ENCODE data around the gene CNOT6L. TPM values are rescaled to one million over a fixed set of nuclear protein-coding genes. Genes with fewer than 3 reads are reported as not detected.

The CNOT6L gene
- polyA plus RNA-seq, 1 of the 3 experiments (the other 2 are of a cell fraction): 2.8 TPM

GRCh38 chr4:77849278-77849965, 30.3 kb upstream of the CNOT6L start:
- no peaks in the 10 kb centered on the region for H3K9me2 ChIP-seq
- ChIA-PET CTCF (interaction anchor here (0.9 kb wide), 1 partner anchor 13 kb away, joined by 3 read pairs; the partner anchor contains the start of gene MRPL1), POLR2A (no interaction called here)
- H3K27ac ChIP-seq (ENCODE audit: low read depth in 2 of 2, low read length in 1 of 2): no peak overlapping the region
- H3K79me2 ChIP-seq (ENCODE audit: insufficient read depth): no peaks in the 10 kb centered on the region
- WGBS (ENCODE audit: low lambda C conversion rate): 92% methylated on average over 11 of the region's 12 CpGs
- no peak overlapping the region for H3K9ac ChIP-seq
- DNase-seq: no peak
- H3K27me3 ChIP-seq (ENCODE audit: insufficient read depth): no peaks in the 10 kb centered on the region
- H2AFZ ChIP-seq (ENCODE audit: low read depth): no peak overlapping the region
- TF ChIP-seq RXRA (IDR thresholded peaks at IDR 0.05; ENCODE audit: borderline replicate concordance, low read depth): no peak
- TF ChIP-seq RFX5 (IDR thresholded peaks at IDR 0.05; ENCODE audit: low read length): no peak
- no peak for TF ChIP-seq NFIC (IDR thresholded peaks at IDR 0.05; ENCODE audit: borderline replicate concordance)
- TF ChIP-seq, protein P1, sequence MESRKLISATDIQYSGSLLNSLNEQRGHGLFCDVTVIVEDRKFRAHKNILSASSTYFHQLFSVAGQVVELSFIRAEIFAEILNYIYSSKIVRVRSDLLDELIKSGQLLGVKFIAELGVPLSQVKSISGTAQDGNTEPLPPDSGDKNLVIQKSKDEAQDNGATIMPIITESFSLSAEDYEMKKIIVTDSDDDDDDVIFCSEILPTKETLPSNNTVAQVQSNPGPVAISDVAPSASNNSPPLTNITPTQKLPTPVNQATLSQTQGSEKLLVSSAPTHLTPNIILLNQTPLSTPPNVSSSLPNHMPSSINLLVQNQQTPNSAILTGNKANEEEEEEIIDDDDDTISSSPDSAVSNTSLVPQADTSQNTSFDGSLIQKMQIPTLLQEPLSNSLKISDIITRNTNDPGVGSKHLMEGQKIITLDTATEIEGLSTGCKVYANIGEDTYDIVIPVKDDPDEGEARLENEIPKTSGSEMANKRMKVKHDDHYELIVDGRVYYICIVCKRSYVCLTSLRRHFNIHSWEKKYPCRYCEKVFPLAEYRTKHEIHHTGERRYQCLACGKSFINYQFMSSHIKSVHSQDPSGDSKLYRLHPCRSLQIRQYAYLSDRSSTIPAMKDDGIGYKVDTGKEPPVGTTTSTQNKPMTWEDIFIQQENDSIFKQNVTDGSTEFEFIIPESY (IDR thresholded peaks at IDR 0.05; ENCODE audit: borderline replicate concordance, low read depth): no peak
- TF ChIP-seq, protein P2, sequence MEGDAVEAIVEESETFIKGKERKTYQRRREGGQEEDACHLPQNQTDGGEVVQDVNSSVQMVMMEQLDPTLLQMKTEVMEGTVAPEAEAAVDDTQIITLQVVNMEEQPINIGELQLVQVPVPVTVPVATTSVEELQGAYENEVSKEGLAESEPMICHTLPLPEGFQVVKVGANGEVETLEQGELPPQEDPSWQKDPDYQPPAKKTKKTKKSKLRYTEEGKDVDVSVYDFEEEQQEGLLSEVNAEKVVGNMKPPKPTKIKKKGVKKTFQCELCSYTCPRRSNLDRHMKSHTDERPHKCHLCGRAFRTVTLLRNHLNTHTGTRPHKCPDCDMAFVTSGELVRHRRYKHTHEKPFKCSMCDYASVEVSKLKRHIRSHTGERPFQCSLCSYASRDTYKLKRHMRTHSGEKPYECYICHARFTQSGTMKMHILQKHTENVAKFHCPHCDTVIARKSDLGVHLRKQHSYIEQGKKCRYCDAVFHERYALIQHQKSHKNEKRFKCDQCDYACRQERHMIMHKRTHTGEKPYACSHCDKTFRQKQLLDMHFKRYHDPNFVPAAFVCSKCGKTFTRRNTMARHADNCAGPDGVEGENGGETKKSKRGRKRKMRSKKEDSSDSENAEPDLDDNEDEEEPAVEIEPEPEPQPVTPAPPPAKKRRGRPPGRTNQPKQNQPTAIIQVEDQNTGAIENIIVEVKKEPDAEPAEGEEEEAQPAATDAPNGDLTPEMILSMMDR (IDR thresholded peaks at IDR 0.05): no peak
- no peak for TF ChIP-seq EP300 (IDR thresholded peaks at IDR 0.05; ENCODE audit: borderline replicate concordance in 1 of 2, low read depth in 1 of 2, low read length in 1 of 2)
- TF ChIP-seq TCF12 (IDR thresholded peaks at IDR 0.05): no peak
- TF ChIP-seq IRF3 (IDR thresholded peaks at IDR 0.05; ENCODE audit: low read depth, low read length): no peak
- TF ChIP-seq, protein P3, sequence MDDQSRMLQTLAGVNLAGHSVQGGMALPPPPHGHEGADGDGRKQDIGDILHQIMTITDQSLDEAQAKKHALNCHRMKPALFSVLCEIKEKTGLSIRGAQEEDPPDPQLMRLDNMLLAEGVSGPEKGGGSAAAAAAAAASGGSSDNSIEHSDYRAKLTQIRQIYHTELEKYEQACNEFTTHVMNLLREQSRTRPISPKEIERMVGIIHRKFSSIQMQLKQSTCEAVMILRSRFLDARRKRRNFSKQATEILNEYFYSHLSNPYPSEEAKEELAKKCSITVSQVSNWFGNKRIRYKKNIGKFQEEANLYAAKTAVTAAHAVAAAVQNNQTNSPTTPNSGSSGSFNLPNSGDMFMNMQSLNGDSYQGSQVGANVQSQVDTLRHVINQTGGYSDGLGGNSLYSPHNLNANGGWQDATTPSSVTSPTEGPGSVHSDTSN (IDR thresholded peaks at IDR 0.05): no peak
- TF ChIP-seq, protein P4, sequence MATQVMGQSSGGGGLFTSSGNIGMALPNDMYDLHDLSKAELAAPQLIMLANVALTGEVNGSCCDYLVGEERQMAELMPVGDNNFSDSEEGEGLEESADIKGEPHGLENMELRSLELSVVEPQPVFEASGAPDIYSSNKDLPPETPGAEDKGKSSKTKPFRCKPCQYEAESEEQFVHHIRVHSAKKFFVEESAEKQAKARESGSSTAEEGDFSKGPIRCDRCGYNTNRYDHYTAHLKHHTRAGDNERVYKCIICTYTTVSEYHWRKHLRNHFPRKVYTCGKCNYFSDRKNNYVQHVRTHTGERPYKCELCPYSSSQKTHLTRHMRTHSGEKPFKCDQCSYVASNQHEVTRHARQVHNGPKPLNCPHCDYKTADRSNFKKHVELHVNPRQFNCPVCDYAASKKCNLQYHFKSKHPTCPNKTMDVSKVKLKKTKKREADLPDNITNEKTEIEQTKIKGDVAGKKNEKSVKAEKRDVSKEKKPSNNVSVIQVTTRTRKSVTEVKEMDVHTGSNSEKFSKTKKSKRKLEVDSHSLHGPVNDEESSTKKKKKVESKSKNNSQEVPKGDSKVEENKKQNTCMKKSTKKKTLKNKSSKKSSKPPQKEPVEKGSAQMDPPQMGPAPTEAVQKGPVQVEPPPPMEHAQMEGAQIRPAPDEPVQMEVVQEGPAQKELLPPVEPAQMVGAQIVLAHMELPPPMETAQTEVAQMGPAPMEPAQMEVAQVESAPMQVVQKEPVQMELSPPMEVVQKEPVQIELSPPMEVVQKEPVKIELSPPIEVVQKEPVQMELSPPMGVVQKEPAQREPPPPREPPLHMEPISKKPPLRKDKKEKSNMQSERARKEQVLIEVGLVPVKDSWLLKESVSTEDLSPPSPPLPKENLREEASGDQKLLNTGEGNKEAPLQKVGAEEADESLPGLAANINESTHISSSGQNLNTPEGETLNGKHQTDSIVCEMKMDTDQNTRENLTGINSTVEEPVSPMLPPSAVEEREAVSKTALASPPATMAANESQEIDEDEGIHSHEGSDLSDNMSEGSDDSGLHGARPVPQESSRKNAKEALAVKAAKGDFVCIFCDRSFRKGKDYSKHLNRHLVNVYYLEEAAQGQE (IDR thresholded peaks at IDR 0.05; ENCODE audit: low read depth, low read length): no peak
- no peak for TF ChIP-seq MXI1 (IDR thresholded peaks at IDR 0.05; ENCODE audit: low read depth, low read length)
- no peak for TF ChIP-seq NRF1 (IDR thresholded peaks at IDR 0.05; ENCODE audit: low read depth, low read length)
- no peak for TF ChIP-seq GABPA (IDR thresholded peaks at IDR 0.05; ENCODE audit: low read depth)
- no peaks in the 10 kb centered on the region for H3K9me3 ChIP-seq
- no peaks in the 10 kb centered on the region for H4K20me1 ChIP-seq (ENCODE audit: insufficient read depth)
- H3K4me1 ChIP-seq (ENCODE audit: control insufficient read depth in 1 of 2, insufficient read depth in 2 of 2, low read depth in 1 of 2, low read length in 1 of 2): no peaks in the 10 kb centered on the region
- H3F3A ChIP-seq (replicated peaks; ENCODE audit: insufficient read depth): no peaks in the 10 kb centered on the region
- H3K4me3 ChIP-seq (ENCODE audit: low read depth in 2 of 2, low read length in 1 of 2): no peak overlapping the region
- H3K36me3 ChIP-seq (replicated peaks in 1 of 2; ENCODE audit: control insufficient read depth in 1 of 2, insufficient read depth in 2 of 2, low read length in 1 of 2): no peaks in the 10 kb centered on the region
- no peak overlapping the region for H3K4me2 ChIP-seq
